Stimulated activated CD4-positive, alpha-beta T cell treated with anti-CD3 and anti-CD28 coated beads, Interleukin-1b, Interleukin-23, amount 100 ng/mL, for 24 hours (primary cell): Measurements from ENCODE around the gene TMEM9B.
A peak's percentile ranks its signal among the peaks of the same experiment; 100 is the strongest.

Experiments
- DNase-seq, 4 experiments: peaks; one replicate each; pipeline ENCODE4 v3.0.0-alpha.2; 2020; ENCODE audit warnings: low read depth in 4 of 4, low spot score in 1 of 4

TMEM9B gene

GRCh38 chr11:8930456-8931175 is 33.6 kb downstream of the TMEM9B start:
- DNase-seq = no peak

- no peak for DNase-seq
Measured at GRCh38 chr11:8928981-8929615, 35.1 kb downstream of the TMEM9B start.

- no peak for DNase-seq
Measured at GRCh38 chr11:8928205-8928604, 36.0 kb downstream of the TMEM9B start.

GRCh38 chr11:8927233-8927632 is 37.0 kb downstream of the TMEM9B start:
- DNase-seq = no peak

- no peak for DNase-seq
Measured at GRCh38 chr11:8926236-8926635, 38.0 kb downstream of the TMEM9B start.

- no peak for DNase-seq
Measured at GRCh38 chr11:8925711-8926110, 38.5 kb downstream of the TMEM9B start.

GRCh38 chr11:8922691-8923090 is 41.6 kb downstream of the TMEM9B start:
- no peak for DNase-seq

GRCh38 chr11:8917157-8917825 is 47.0 kb downstream of the TMEM9B start:
- DNase-seq = no peak

GRCh38 chr11:8914661-8915018 is 49.6 kb downstream of the TMEM9B start:
- no peak for DNase-seq

- DNase-seq = peak in 1 of 4 experiments; percentile 14
Measured at GRCh38 chr11:8913961-8914660, 50.1 kb downstream of the TMEM9B start.

GRCh38 chr11:8911029-8911823 is 53.0 kb downstream of the TMEM9B start, which contains the start of gene AKIP1:
Gene AKIP1, plus strand, starts transcription at chr11:8911189. Its CDS starts 261 bp downstream, at chr11:8911450.
- peak; percentile 61 to 88 (median 76) for DNase-seq

- DNase-seq = no peak
Measured at GRCh38 chr11:8910649-8911026, 53.6 kb downstream of the TMEM9B start.

- DNase-seq = no peak
Measured at GRCh38 chr11:8908099-8908498, 56.1 kb downstream of the TMEM9B start.

- DNase-seq = no peak
Measured at GRCh38 chr11:8907116-8907515, 57.1 kb downstream of the TMEM9B start.

GRCh38 chr11:8905528-8906165 is 58.6 kb downstream of the TMEM9B start:
- no peak for DNase-seq

- no peak for DNase-seq
Measured at GRCh38 chr11:8899119-8899753, 65.0 kb downstream of the TMEM9B start.
